HL-60/S4 treated with retinoic acid at 250 ng/mL for 4 days and 3 days (cell line): ENCODE results near the gene DOCK4.
"Not testable (repeated sequence)": the region's sequence is repeated elsewhere in the genome, so short reads cannot be mapped to it uniquely, and the experiment has no call there.

ENCODE experiments used
- in situ Hi-C: fragments of 300-500 bp; cut with MboI; formaldehyde crosslinking; loops from 2 replicates; pipeline ENCODE4 v1.7.0; 2022; ENCODE audit warnings: low sequenced_read_pairs

Gene DOCK4

DNA sequence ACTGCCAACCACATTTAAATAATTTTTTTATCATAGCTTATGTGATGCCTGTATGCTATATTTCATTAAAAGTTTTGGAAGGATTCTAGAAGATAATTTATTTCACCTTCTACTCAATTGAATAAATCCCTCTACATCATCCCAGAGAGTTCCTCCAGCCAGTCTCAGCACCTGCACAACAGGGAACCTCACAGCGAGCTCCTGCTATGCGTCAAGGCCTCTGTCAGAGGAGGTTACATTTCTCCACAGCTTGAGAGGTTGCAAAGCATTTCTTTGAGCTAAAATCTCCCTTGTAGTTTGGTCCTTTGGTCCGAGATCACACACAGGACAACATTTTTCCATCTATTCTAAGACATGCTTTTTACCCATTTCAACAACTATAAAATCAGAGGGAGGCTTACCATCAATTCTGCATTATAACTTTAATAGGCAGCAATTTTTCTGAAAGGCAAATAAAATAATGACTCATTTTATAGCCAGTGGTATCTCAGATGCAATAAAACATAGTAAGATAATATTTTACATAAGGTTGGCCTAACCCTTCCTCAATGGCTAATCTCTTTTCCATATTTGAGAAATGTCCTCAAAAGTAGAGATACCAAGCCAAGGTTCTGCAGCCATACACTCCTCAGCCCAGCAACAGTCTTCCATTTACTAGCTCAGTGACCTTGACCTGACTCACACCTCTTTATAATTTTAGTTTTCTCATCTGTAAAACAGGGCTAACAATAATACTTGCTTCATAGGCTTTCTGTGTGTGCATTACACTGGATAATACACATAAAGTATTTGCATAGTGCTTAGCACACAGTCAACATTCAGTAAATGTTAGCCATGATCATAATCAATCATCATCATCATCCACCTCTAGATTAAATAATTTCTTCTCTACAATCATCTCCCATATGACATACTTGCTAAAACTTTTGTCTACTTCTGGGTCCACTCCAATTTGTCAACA is 68.8 kb downstream of the DOCK4 start:
- in situ Hi-C loops, result no loop called here

DNA sequence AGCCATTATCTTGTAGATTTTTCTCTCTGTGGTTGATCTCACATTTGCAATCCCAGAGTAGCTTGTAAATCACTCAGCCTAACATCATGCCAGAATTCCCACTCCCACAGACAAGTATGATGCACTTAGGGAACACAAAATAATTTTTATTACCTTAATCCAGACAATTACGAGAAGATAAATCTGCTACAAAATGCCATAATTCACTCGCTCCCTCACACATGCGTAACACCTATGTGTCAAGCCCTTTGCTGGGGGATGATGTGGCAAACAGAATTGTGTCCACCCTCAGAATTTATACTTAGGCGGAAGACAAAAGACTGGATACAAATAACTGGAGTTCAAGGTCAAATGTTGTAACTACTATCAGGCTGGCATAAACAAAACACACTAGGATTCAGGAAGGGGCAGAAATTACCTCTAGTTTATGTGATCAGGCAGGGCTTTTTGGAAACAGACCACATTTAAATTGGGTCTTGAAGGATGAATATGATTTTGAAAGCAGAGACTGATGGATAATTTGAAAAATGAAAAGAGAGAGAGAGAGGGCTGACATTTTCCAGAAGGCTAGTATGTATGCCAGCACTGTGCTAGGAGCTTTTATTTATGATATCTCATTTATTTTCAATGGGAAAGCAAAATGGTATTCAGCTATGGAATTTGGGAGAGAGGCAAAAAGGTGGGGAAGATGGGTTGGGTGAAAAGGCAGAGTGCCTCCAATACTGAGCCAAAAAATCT is 69.8 kb downstream of the DOCK4 start:
- in situ Hi-C loops, result no loop called here

DNA sequence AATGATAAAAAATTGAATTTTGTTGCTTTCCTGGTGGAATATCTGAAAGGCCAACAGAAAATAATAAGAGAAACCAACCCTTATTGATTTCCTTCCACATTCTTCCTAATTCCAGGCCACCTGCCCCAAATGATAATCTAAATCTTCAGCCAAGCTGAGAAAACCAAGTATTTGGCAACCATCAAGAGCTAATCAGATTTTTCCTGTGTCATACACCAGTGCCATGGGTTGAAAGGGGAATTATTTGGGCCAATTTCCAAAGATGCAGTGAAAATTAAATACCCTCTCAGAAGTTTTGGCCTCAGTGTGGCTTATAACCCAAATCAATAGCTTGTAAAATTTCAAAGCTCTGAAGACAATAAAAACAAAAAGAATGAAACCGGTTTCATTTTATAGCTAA is 70.4 kb downstream of the DOCK4 start:
- in situ Hi-C loops, result no loop called here

DNA sequence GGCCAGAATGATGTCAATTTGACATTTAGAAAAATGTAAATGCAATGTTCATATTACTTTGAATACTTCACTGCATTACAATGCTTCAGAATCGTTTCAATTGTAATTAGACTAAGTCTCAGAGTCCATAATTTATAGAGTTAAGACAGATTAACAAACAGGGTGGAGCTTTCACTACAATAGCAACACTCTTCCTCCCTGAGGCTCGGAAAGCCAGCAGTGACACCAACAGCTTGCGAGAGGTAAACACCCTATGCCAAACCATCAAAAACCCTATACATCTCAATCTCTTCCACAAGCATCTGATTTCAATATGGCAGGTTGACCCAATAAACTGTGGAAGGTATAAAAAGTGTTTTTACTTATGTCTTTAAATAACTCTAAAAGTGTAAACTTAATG is 72.2 kb downstream of the DOCK4 start:
- in situ Hi-C loops, result no loop called here

DNA sequence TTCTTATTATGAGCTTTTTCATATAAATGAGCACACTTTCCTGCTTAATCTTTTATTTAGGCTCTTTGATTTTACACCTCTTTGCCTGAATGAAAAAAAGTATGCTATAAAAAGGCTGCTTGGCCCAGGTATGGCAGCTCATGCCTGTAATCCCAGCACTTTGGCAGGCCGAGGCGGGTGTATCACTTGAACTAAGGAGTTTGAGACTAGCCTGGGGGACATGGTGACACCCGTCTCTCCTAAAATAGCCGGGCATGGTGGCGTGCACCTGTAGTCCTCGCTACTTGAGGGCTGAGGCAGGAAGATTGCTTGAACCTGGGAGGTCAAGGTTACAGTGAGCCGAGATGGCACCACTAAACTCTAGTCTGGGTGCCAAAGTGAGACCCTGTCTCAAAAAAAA is 72.9 kb downstream of the DOCK4 start:
- in situ Hi-C loops, result no loop called here

DNA sequence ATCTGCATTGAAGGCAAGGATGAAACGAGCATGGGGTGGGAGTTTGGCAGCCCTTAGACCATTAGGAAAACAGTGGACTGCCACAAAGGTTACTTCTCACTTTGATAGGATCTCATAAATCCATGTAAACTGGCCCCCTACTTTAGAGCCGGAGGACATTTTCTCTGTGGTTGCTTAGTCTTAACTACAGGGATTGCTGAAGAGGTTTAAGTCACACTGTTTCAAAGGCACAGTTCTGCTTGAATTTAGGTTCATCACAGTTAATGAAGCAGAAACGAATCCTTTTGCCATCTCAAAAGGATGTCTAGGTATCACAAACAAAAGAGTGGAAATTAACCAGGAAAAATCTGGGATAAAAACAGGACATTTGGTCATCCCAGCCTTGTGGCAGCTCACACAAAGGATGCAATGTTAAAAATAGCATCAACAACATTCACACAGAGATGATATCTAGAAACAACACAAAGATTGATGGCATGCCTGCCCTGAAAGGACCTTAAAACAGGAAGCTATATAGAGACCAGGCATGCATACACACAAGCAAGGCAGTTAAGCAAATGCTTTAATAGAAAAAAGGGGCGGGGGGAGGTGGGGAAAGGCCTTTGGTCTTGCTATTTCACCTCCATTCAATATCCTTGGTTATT is 74.0 kb downstream of the DOCK4 start:
- in situ Hi-C loops, result no loop called here

DNA sequence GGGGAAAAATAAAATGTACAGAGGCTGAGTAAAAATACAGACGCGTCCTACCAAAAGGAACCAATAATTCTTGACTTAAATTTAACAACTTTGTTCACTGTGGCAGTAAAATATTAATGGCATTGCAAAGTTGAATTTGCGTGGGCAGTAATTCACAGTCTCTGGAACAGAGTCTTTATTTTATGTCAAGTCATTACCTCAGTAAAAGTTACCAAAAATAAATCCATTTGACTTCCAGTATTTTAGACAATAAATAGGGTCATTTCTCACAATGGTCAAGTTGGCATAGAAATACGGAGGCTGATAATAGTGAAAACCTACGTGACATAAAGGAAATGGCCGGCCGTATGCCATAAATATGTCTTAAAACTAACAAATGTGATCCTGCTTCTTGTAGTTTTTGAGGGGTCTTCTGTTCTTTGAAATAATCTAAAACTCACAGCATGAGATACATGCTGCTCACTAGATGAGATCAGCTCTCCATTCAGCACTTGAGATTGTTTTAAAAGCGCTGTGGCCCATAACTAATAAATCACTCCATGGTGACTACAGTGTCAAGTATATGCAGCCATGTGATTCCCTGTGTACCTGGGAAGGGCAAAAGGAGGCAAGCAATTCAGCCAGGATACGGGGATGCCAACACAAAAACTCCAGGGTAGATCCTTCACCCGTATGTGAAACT is 75.3 kb downstream of the DOCK4 start:
- in situ Hi-C loops, result no loop called here

DNA sequence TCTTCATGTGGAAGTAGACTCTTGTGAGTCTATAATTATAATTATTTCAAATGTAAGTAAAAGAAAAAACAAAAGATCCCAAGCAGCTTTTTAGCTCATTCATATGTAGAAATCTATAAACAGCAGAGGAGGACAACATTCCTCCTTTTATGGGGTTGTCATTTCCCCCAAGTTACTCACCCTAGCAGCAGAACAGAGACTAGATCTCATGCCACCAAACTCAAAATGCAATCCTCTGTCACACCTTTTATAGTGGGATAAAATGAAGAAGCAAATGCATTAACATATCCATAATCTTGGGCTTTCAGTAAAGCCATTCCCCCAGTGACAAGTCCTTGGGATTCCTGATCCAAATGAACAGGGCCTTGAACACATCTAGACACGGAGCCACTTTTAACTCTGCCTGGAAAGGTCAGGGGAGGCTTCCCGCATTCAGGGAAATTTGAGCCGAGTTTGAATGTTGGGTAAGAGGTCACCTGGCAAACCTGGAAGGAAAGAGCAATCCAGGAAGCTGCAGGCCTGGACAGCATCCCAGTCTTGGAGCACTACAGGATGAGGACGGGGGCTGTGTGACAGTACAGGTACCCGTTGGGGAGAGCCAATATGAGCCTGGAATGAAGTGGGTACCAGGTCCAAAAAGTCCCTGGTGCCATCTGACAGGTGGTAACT is 76.4 kb downstream of the DOCK4 start:
- in situ Hi-C loops, result no loop called here

DNA sequence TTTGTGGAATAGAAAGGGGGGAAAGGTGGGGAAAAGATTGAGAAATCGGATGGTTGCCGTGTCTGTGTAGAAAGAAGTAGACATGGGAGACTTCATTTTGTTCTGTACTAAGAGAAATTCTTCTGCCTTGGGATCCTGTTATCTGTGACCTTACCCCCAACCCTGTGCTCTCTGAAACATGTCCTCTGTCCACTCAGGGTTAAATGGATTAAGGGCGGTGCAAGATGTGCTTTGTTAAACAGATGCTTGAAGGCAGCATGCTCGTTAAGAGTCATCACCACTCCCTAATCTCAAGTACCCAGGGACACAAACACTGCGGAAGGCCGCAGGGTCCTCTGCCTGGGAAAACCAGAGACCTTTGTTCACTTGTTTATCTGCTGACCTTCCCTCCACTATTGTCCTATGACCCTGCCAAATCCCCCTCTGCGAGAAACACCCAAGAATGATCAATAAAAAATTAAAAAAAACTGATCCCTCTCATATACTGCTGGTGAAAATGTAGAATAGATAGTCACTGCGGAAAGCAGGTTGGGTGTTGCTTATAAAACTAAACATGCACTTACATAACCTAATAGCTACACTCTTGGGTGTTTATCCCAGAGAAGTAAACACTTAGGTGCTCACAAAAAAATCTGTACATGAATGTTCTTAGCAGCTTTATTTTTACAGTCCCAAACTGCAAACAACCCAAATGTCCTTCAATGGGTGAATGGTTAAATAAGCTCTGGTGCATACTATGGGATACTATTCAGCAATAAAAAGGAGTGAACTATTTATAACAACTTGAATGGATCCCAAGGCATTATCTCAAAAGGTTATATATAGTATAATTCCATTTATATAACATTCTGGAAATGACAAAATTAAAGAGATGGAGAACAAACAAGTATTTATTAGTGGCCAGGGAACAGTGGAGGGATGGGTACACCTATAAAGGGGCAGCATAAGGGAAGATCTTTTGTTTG is 77.5 kb downstream of the DOCK4 start:
- in situ Hi-C loops, result not testable (repeated sequence)

DNA sequence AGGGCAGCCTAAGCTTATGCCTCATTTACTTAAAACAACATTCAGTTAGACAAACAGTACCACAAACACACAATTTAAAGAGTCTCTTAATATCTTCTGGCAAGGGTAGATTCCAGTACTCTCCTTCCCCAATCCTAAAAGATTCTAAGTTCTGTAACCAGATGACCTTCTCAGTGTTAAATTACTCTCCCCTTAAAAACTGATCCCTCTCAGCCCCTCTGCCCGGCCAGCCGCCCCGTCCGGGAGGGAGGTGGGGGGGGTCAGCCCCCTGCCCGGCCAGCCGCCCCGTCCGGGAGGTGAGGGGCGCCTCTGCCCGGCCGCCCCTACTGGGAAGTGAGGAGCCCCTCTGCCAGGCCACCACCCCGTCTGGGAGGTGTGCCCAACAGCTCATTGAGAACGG is 78.2 kb downstream of the DOCK4 start:
- in situ Hi-C loops, result not testable (repeated sequence)

DNA sequence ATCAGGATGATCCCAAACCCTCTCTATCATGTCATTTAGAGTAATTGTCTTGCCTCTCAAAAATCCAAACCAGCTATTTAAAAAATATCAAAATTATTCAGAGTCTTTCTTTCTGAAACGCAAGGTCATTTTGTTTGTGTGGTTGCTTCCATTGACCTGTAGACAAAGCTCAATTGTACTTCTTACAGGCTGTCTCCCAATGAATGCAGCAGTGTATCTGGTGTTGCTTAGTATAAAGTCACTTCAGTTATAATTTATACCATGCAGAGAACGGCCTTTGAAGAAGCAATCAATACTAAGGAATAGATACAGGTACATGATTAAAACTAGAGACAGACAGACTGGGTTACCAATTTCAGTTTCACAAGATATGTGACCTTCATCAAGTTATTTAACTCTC is 80.9 kb downstream of the DOCK4 start:
- in situ Hi-C loops, result no loop called here

DNA sequence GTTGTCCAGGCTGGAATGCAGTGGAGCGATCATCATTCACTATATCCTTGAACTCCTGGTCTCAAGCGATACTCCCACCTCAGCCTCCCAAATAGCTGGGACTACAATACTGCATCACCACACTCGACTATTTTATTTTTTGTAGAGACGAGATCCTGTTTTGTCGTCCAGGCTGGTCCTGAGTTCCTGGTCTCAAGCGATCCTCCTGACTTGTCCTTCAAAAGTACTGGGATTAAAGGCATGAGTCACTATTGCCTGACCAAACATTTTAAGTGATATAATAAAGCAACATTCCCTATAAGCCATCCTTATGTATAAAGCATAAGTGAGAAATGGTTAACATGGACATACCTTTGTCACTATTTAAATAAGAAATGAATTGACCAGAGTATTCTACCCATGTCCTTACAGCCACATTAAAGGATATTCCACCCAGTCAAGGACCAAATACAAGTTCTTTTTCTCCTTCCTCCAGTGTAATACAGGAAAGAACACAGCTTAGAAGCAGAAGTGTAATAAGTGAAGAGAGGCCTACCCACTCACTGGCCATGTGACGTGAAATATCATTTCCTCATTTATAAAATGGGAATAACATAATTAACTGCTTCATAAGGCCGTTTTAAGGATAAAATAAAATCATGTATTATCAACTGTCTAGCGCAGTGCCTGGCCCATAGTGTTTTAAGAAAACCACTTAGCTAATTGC is 82.0 kb downstream of the DOCK4 start:
- in situ Hi-C loops, result no loop called here

DNA sequence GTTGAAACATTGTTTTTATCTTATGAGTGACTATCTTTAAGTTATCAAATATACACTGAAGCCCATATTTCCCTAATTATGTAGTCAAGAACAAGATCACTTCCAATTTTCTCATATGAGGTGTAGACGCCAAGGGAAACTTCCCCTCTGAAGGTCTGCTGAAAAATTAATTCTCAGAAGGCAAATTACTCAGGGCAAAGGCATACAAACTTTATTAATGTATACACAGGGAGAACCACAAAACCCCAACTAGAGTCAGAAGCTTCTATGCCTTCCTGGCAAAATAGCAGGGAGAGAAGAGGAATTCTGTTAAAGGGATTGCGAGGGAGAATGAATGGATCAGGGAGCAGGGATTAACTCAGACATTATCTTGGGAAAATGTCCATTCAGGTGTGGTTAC is 83.4 kb downstream of the DOCK4 start:
- in situ Hi-C loops, result no loop called here

DNA sequence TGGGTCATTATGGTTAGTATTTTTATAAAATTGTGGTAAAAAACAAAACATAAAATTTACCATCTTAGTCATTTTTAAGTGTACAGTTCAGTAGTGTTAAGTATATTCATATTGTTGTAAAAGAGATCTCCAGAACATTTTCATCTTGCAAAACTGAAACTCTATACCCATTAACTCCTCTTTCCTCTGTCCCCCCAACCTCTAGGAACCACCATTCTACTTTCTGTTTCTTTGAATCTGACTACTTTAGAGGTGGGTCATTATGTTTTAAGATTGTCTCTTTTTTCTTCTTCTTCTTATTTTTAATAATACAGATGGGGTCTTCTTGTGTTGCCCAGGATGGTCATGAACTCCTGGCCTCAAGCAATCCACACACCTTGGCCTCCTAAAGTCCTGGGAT is 84.1 kb downstream of the DOCK4 start:
- in situ Hi-C loops, result no loop called here

DNA sequence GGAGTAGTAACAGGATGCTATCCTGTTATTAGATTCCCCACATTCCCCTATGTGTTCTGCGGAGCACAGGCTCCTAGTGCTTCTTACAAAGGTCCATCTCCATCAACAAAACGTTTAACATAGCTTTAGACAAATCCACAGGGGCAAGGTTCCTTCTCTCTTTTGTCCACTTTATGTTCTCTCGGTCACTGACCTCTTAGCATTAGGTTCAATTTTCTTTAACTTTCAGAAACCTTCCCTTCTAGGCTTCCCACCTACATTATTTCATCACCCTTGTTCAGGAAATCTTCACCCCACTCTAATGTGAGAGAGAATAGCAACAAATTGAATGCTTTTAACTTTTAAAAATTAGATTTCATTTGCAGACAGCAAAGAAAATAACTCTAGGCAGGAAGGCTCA is 84.9 kb downstream of the DOCK4 start:
- in situ Hi-C loops, result no loop called here

DNA sequence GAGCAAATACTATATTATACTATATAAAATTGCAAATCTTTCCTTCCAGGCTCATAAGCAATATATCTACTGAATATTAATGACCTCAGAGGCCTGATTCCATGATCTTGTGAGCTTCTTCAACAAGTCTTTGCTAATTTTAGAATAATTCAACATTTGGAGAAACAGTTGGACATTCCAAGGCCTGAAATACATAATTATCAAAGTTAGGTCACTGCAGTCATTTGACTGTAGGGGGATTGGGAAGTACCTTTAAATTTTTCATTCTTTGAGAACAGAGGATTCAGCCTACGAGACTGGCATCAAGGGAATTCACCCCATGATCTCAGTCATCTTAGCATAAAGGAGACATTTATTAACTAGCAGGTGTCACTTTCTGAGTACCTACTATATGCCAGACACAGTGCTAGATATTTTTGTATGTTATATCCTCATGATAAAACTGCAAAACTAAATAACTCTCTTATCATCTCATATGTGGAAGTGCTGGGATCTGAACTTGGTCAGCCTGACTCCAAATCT is 85.4 kb downstream of the DOCK4 start:
- in situ Hi-C loops, result no loop called here

DNA sequence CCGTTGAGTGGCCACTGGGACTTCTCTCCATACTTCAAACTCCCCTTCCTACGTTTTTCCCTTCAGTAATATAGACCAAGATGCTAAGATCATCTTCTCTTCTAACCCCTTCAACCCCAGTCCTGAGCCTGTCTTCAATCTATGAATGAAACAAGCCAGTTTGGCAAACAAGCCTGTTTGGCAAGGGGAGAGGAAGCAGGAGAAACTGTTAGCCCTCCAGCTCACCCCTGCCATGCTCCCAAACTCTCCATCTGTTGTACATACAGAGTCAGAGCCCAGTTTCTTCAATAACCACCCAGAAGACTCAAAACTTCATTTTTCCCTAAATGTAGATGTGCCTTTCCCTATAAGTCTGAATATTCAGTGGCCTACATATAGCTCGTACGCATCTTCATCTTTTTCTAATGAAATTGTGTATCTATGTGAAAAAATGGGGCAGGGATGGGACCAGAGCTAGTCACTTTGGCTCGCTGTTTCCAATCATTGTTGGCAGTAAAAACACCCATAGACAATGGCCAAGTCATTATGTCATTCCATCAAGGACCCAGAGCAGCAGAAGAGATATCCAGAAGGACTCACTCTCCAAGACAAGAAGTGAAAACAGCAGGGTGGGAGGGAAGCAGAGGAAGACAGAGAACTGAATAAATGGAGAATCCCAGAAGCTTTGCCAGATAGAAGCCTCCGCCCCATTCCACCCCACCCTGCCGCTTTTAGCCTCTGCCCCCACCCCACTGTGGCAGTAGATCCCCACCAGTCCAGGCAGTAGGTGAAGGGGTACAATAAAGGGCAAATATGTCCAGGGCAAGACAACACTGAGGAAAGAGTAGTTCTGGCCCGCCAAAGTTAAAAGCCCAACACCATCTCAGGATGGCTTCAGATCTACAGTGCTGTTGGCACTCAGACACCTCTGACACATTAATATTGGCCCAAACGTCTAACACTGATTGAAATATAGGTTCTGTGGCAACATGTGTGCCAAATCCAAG is 87.3 kb downstream of the DOCK4 start:
- in situ Hi-C loops, result no loop called here
